ENCODE data around the gene ETFA.
A peak's percentile ranks its signal among the peaks of the same experiment; 100 is the strongest.
"Not testable (repeated sequence)": the region's sequence is repeated elsewhere in the genome, so short reads cannot be mapped to it uniquely, and the experiment has no call there.

The ETFA gene

DNA sequence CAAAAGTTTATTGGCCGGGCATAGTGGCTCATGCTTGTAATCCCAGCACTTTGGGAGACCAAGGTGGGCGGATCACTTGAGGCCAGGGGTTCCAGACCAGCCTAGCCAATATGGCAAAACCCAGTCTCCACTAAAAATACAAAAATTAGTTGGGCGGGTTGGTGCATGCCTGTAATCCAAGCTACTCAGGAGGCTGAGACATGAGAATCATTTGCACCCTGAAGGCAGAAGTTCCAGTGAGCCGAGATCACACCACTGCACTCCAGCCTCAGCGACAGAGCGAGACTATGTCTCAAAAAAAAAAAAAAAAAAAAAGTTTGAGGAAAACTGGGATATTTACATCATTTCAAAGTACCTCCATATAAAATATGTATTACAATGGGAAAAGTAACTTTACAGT lies 40.4 kb downstream of the ETFA start:
- DNase-seq (ENCODE audit: low spot score), result no peak

- no peak for DNase-seq (ENCODE audit: low spot score)
Observed at GRCh38 chr15:76267077-76267476, 44.2 kb downstream of the ETFA start.

GRCh38 chr15:76265769-76266168 lies 45.5 kb downstream of the ETFA start:
- not testable (repeated sequence) for DNase-seq (ENCODE audit: low spot score)

DNA sequence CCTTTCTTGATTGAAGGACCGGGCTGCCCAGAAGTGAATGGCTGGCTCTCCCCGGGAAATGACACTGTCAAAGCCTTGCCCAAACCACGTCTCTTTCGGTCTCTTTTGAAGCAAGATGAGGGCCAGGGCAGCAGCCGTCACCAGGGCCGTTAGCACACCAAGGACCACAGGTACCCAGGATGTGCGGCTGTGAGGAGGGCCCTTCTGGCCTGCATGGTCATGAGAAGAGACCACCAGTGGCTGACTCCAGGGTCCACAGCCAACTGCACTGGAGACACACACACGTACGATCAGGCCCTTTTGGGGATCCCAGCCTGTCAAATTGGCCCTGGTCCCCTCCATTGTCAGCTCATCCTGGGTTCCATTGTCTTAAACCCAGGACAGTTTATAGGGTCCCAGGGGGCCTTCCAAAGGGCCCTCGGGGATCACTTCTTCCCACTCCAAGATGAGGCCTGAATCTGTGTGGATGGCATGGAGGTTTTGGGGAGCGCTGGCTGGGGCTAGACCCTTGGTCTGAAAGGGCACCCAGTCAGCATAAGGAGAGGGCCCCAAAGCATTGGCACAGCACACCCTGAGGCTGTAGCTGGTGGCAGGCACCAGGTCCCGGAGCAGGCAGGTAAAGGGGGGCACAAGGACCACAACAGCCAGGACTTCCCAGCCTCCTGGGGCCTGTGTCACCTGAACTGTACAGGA lies 50.9 kb downstream of the ETFA start:
- DNase-seq (ENCODE audit: low spot score), result no peak

DNA sequence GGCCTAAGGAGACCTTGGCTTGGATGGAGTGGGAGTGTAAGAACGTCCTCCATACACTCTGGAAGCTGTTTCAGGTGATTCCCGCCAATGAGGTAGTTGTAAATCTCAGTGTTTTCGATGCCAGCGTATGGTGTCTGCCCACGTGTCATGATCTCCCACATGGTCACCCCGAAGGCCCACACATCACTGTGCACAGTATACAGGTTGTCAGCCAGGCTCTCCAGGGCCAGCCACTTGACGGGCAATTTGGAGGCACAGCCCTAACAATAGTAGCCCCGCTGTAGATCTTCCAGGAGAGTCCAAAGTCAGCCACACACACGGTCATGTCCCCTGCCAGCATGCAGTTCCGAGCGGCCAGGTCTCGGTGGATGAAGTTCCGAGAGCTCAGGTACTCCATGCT lies 51.9 kb downstream of the ETFA start:
- DNase-seq (ENCODE audit: low spot score), result no peak

DNA sequence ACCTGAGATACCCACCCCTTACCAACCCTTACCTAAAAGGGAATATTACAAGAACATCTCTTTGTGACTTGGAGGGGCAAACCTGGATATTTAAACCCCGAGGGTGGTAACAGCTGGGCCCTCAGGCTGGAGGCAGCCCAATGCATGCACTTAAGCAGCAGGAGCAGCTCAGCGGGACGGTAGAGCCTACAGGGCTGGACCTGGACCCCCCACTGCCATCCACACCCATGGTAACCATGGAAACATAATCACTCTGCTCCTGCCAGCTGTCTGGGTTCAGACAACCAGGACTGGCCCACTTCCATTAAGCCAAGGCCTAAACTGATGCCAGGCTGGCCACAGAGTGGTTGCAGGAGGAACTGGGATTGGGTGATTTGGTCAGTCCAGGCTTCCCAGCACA lies 52.8 kb downstream of the ETFA start:
- no peak for DNase-seq (ENCODE audit: low spot score)

DNA sequence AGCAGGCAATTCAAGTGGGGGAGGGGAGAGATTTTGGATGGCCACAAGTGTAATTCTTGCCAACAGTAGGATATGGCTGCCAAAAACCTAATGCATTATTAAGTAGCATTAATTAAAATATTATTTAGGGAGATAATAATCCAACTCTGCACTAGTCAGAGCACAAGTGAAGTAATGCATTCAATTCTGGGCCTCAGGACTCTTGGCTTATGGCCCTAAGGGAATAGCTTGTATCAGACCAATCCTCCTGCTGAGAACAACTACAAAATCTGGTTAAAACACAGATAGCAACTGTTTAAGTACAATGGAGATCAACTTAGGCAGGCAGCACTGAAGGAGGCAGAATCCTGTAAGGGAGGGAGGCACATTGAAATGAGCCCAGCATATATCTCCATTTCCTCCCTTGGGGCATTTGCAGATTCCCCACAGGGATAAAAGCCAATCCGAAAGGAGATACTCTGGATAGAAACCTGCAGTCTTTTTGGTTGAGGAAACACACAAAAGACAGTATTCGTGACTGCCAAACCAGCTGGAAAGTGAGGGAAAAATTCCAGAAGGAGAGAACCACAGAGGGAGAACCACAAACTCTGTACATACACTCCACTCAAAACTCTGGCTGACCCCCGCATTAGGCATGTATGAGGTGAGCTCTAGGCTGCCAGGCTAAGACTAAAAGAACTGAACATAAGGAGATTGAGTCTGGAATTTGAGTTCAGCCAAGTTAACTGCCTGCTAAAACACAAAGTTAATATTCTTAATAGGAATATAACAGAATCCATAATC lies 57.4 kb downstream of the ETFA start:
- DNase-seq (ENCODE audit: low spot score), result no peak

GRCh38 chr15:76252249-76252648 lies 59.0 kb downstream of the ETFA start:
- no peak for DNase-seq (ENCODE audit: low spot score)

GRCh38 chr15:76251717-76252116 lies 59.6 kb downstream of the ETFA start:
- DNase-seq (ENCODE audit: low spot score), result no peak

- no peak for DNase-seq (ENCODE audit: low spot score)
Observed at GRCh38 chr15:76245072-76245610, 66.1 kb downstream of the ETFA start.

GRCh38 chr15:76239786-76240185 lies 71.5 kb downstream of the ETFA start:
- DNase-seq (ENCODE audit: low spot score), result no peak

DNA sequence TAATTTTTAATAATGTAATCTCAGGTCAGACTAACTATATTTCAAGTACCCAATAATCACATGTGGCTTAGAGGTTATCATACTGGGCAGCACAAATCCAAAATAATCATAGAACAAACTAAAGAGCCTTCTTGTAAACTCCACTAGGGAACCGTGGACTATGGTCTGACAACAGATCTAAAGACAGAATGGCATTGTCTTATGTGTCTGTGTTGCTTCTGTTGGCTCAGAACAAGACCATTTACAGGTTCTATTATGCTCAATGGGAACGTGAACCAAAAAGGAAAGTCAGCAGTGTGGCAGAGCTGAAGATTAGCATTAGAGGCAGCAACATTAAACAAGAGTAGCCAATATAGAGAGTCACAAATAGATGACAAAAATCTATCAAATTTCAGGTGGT lies 74.9 kb downstream of the ETFA start:
- no peak for DNase-seq (ENCODE audit: low spot score)

DNA sequence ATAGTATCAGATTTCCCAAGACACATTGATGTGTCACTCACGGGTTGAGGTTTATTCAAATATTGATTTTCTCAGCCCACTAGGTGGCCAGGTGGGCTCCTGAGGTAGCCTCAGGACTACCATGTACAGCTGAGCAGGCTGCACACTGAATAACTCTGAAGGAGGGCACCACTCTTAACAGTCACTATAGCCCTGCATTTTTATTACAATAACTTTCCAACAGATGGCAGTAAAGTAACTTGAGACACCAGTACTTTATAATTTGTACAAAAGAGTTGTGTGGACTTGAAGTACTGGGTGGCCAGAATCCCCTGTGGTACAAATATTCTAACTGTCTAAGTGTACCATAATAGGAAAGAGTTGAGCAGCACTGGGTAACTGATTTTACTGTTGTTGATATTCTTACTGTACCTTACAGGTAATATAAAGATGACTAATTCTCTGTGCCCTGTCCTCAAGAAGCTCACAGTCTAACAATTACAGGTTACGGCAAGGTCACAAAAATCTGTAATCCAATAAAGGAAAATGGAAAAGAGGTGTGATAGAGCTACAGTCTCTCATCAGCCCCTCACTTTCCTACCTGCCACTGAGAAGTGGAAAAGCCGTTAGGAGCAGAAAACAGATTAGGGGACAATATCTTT lies 76.0 kb downstream of the ETFA start:
- peak; percentile 41 for DNase-seq (ENCODE audit: low spot score)

GRCh38 chr15:76234337-76234889 lies 76.9 kb downstream of the ETFA start:
- no peak for DNase-seq (ENCODE audit: low spot score)

- no peak for DNase-seq (ENCODE audit: low spot score)
Observed at GRCh38 chr15:76233921-76234320, 77.3 kb downstream of the ETFA start.

- no peak for DNase-seq (ENCODE audit: low spot score)
Observed at GRCh38 chr15:76229266-76229665, 82.0 kb downstream of the ETFA start.

- DNase-seq (ENCODE audit: low spot score), result no peak
Observed at GRCh38 chr15:76223521-76223920, 87.7 kb downstream of the ETFA start.

- DNase-seq (ENCODE audit: low spot score), result no peak
Observed at GRCh38 chr15:76222159-76222558, 89.1 kb downstream of the ETFA start.

GRCh38 chr15:76221085-76221767 lies 90.0 kb downstream of the ETFA start:
- no peak for DNase-seq (ENCODE audit: low spot score)

GRCh38 chr15:76217882-76218217 lies 93.4 kb downstream of the ETFA start:
- no peak for DNase-seq (ENCODE audit: low spot score)

- DNase-seq (ENCODE audit: low spot score), result peak; percentile 78
Observed at GRCh38 chr15:76217029-76217881, 94.0 kb downstream of the ETFA start.
